Measurements from ENCODE around the gene CLP1.
"Not testable (repeated sequence)": the region's sequence is repeated elsewhere in the genome, so short reads cannot be mapped to it uniquely, and the experiment has no call there.

Gene CLP1

DNA sequence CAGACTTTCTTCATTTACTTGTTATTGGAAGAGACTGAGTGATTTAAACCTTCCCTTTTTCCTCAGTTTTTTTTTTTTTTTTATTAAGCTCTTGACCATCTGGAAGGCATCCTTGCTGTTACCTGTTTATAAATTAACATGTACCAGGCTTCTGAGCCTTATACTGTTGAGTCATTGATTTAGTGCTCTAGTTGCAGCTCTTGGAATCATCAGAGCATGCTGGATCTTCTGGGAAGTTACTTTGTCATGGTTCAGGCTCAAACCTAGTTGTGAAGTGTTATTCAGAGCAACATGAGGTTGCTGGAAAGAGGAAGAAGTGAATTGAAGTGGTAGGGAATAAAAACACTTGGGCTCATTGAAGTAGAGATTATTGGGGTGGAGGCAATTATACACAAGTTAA, 16.7 kb downstream of the CLP1 start:
- DNase-seq (ENCODE audit: low read depth): no peak
- no peak overlapping the region for H3K4me3 ChIP-seq (ENCODE audit: low read depth, low read length)
- TF ChIP-seq MYC (IDR thresholded peaks at IDR 0.05; ENCODE audit: low read depth, low read length) (no peak), POLR2A (IDR thresholded peaks at IDR 0.05; ENCODE audit: extremely low read depth, insufficient read length) (no peak)
- TF ChIP-seq, protein P1, sequence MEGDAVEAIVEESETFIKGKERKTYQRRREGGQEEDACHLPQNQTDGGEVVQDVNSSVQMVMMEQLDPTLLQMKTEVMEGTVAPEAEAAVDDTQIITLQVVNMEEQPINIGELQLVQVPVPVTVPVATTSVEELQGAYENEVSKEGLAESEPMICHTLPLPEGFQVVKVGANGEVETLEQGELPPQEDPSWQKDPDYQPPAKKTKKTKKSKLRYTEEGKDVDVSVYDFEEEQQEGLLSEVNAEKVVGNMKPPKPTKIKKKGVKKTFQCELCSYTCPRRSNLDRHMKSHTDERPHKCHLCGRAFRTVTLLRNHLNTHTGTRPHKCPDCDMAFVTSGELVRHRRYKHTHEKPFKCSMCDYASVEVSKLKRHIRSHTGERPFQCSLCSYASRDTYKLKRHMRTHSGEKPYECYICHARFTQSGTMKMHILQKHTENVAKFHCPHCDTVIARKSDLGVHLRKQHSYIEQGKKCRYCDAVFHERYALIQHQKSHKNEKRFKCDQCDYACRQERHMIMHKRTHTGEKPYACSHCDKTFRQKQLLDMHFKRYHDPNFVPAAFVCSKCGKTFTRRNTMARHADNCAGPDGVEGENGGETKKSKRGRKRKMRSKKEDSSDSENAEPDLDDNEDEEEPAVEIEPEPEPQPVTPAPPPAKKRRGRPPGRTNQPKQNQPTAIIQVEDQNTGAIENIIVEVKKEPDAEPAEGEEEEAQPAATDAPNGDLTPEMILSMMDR (IDR thresholded peaks at IDR 0.05; ENCODE audit: low read depth, low read length): no peak
- TF ChIP-seq, protein P2, sequence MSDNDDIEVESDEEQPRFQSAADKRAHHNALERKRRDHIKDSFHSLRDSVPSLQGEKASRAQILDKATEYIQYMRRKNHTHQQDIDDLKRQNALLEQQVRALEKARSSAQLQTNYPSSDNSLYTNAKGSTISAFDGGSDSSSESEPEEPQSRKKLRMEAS (IDR thresholded peaks at IDR 0.05; ENCODE audit: low read depth, low read length): no peak

DNA sequence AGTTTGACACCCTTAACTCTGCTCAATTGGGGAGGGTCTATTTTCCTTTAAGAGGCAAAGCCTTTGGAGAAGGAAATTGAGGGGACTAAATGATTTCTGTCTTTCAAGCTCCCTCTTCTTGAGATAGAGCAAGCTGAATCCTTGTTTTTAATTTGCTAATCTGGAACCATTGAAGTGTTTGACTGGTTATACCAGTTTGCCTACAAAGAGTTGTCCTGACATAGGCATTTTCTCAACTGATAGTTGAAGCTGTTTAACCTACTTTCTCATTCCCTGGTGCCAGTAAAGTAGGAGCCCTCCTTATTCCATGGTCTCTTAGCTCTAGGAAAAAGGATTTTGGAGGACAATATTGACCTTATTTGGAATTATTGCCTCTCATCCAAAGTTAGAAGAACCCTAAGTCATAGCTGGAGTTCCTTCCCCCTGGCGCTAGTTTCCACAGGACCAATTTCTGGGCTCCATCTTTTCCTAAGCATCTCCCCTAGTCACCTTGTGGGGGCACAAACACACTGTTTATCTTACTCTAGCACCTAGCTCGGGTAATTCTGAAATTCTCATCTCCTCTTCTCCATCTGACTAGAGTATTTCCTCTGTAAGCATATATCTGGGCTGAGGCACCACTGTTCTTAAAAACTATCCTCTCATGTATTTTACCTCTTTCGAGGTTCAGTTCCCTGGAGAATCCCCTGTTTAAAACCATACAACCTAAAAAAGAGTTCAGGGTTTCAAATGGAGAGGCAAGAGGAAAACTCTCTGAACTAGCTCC, 17.8 kb downstream of the CLP1 start:
- no peak for DNase-seq (ENCODE audit: low read depth)
- TF ChIP-seq, protein P2 (IDR thresholded peaks at IDR 0.05; ENCODE audit: low read depth, low read length): no peak
- no peak for TF ChIP-seq POLR2A (IDR thresholded peaks at IDR 0.05; ENCODE audit: extremely low read depth, insufficient read length)
- TF ChIP-seq, protein P1 (IDR thresholded peaks at IDR 0.05; ENCODE audit: low read depth, low read length): no peak
- TF ChIP-seq MYC (IDR thresholded peaks at IDR 0.05; ENCODE audit: low read depth, low read length): no peak
- H3K4me3 ChIP-seq (ENCODE audit: low read depth, low read length): peak overlapping the region; percentile 4

DNA sequence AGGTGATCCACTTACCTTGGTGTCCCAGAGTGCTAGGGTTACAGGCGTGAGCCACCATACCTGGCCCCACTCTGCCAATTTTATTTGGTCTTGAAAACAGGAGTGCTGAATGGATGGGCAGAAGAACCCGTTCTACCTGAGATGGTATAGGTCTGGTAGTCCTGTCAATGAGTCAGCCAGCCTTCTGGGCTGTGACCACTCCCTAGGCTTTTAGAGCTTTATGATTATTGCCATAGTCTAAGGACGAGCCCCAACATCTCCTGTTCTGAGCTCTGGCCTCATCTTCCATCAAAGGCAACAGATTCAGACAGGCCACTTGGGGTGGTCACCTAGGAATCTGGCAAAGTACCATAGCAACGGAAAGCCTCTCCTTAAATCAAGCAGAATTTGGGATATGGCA, 21.8 kb downstream of the CLP1 start:
- no peak for DNase-seq (ENCODE audit: low read depth)
- TF ChIP-seq, protein P2 (IDR thresholded peaks at IDR 0.05; ENCODE audit: low read depth, low read length): no peak
- TF ChIP-seq, protein P1 (IDR thresholded peaks at IDR 0.05; ENCODE audit: low read depth, low read length): no peak
- TF ChIP-seq MYC (IDR thresholded peaks at IDR 0.05; ENCODE audit: low read depth, low read length) (no peak), POLR2A (IDR thresholded peaks at IDR 0.05; ENCODE audit: extremely low read depth, insufficient read length) (no peak)
- no peak overlapping the region for H3K4me3 ChIP-seq (ENCODE audit: low read depth, low read length)

DNA sequence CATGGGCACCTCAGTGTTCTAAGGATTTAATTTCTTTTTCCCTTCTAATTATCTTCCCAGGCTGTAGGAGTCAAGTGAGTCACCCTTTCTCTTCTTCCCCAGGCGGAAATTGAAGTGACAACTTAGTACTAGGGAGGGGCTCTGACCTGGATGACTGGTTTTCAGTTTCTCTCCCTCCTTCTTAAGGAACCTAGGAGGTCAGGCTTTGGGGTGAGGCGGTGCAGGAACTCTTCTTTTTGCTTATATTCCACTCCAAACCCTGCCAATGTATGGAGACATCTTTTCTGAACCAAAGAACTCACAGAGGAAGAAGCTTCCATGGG, 23.0 kb downstream of the CLP1 start:
- DNase-seq (ENCODE audit: low read depth): no peak
- H3K4me3 ChIP-seq (ENCODE audit: low read depth, low read length): no peak overlapping the region
- TF ChIP-seq, protein P2 (IDR thresholded peaks at IDR 0.05; ENCODE audit: low read depth, low read length): no peak
- no peak for TF ChIP-seq POLR2A (IDR thresholded peaks at IDR 0.05; ENCODE audit: extremely low read depth, insufficient read length)

DNA sequence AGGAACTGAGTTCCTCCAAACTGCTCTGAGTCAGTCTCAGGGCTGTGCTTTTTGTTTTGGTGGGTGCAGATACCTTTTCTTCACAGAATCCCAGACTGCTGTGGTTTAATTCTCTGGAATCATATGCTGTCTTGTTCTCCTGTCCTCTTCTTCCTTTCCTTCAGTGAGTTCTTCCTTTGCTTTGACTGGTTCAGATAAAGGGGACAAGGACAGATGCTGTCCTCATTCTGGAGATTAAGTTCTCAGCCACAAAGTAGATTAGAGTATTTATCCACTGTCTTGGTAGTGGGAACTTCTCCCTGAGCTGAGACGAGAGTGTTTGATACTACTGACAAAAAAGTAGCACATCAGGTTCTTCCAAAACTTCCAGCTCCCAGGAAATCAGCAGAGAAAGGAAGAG, 23.6 kb downstream of the CLP1 start:
- no peak overlapping the region for H3K4me3 ChIP-seq (ENCODE audit: low read depth, low read length)
- TF ChIP-seq MYC (IDR thresholded peaks at IDR 0.05; ENCODE audit: low read depth, low read length) (no peak), POLR2A (IDR thresholded peaks at IDR 0.05; ENCODE audit: extremely low read depth, insufficient read length) (no peak)
- TF ChIP-seq, protein P2 (IDR thresholded peaks at IDR 0.05; ENCODE audit: low read depth, low read length): no peak
- TF ChIP-seq, protein P1 (IDR thresholded peaks at IDR 0.05; ENCODE audit: low read depth, low read length): no peak
- no peak for DNase-seq (ENCODE audit: low read depth)

DNA sequence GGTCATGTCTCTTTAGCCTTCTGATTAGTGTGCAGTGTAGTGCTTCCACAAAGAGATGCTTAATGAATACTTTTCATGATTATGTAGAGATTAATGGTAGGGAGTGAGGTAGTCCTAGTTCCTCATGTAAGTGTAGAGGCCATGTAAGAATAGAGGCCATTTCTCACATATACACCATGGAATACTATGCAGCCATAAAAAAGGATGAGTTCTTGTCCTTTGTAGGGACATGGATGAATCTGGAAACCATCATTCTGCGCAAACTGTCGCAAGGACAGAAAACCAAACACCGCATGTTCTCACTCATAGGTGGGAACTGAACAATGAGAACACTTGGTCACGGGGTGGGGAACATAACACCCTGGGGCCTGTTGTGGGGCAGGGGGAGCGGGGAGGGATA, 32.9 kb downstream of the CLP1 start:
- DNase-seq (ENCODE audit: low read depth); H3K4me3 ChIP-seq (ENCODE audit: low read depth, low read length): not testable (repeated sequence)

All from NB4 (cell line).